Suprapubic skin (tissue), 4 donors: ENCODE measurements around the gene SLC44A1. TPM values are rescaled to one million over a fixed set of nuclear protein-coding genes. Genes with fewer than 3 reads are reported as not detected.
A peak's percentile ranks its signal among the peaks of the same experiment; 100 is the strongest.

Experiments
- DNase-seq, 2 donors: peaks; one replicate each; pipeline ENCODE4 v3.0.0-alpha.2; 2019; ENCODE audit warnings: low spot score in 2 of 2
- H3K27ac ChIP-seq: fragments of 200-600 bp; sonication (generic); one replicate; pipeline ENCODE4 v1.5.1; 2019
- H3K27me3 ChIP-seq: fragments of 200-600 bp; sonication (generic); one replicate; pipeline ENCODE4 v1.5.1; 2019
- H3K36me3 ChIP-seq: fragments of 200-600 bp; sonication (generic); one replicate; pipeline ENCODE4 v1.5.1; 2019
- H3K4me1 ChIP-seq: fragments of 200-600 bp; sonication (generic); one replicate; pipeline ENCODE4 v1.5.1; 2019
- H3K4me3 ChIP-seq: fragments of 200-600 bp; sonication (generic); one replicate; pipeline ENCODE4 v1.5.1; 2019; ENCODE audit warnings: mild to moderate bottlenecking
- H3K9me3 ChIP-seq: fragments of 200-600 bp; sonication (generic); one replicate; pipeline ENCODE4 v1.5.1; 2019
- EP300 ChIP-seq: sonication (generic); formaldehyde crosslinking; IDR thresholded peaks from one replicate; pipeline ENCODE4 v1.6.1; 2017; ENCODE audit warnings: antibody characterized with exemption
- POLR2A ChIP-seq, 2 donors: fragments of 450-650 bp; IDR thresholded peaks; one replicate each; pipeline ENCODE4 v1.6.1; 2017; ENCODE audit warnings: antibody characterized with exemption in 2 of 2, mild to moderate bottlenecking in 2 of 2, moderate library complexity in 2 of 2
- POLR2AphosphoS5 ChIP-seq, 3 donors: sonication (generic); formaldehyde crosslinking; IDR thresholded peaks; one replicate each; pipeline ENCODE4 v1.6.1; 2017; ENCODE audit warnings: antibody characterized with exemption in 3 of 3
- WGBS: methylation state at CpG from one replicate; pipeline ENCODE4 v1.1.5; 2018; 5-methylcytosine and 5-hydroxymethylcytosine counted together
- total RNA-seq, 4 donors: library from RNA; depleted of rRNA; stranded (reverse); fragments of >200 nt; gene quantifications; one replicate each; pipeline ENCODE4 v1.1.0, GENCODE V29; 2016
- TF ChIP-seq, protein P1 (sequence below), 2 donors: fragments of 200-600 bp in 1 of 2; fragments of 450-650 bp in 1 of 2; sonication (generic) in 1 of 2; IDR thresholded peaks; one replicate each; pipeline ENCODE4 v1.5.1; 2016 to 2019; ENCODE audit warnings: antibody characterized with exemption in 2 of 2, mild to moderate bottlenecking in 1 of 2, moderate library complexity in 1 of 2

Gene SLC44A1
- total RNA-seq, 4 donors from 2014 or later: 36.2 to 79.0 (median 57.2) TPM

DNA sequence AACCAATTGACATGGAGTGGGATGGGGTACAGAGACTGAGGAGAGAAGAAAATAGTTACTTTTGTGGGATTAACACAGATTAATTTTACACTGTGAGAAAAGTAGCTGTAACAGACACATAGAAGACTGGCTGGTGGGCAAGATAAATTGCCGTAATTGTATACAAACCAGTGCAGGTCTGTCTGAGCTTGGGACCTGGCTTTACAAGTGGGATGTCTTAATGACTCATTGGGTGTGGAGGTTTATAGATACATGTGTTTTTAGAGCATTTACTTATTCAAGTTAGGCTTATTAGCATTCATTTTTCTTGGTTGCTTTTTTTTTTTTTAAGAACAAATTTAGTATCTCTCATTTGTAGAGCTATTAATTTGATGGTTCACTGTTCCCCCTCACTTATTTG, 37.5 kb downstream of the SLC44A1 start:
- no peaks in the 10 kb centered on the region for H3K27me3 ChIP-seq
- H3K27ac ChIP-seq: peak overlapping the region; percentile 9
- H3K9me3 ChIP-seq: no peaks in the 10 kb centered on the region
- no peak for DNase-seq
- H3K4me1 ChIP-seq: peaks cover 38% of the 10 kb centered on the region
- H3K4me3 ChIP-seq: no peak overlapping the region
- H3K36me3 ChIP-seq: no peaks in the 10 kb centered on the region
- TF ChIP-seq POLR2A (IDR thresholded peaks at IDR 0.05) (no peak), POLR2AphosphoS5 (IDR thresholded peaks at IDR 0.05) (no peak), EP300 (no peak)
- TF ChIP-seq, protein P1, sequence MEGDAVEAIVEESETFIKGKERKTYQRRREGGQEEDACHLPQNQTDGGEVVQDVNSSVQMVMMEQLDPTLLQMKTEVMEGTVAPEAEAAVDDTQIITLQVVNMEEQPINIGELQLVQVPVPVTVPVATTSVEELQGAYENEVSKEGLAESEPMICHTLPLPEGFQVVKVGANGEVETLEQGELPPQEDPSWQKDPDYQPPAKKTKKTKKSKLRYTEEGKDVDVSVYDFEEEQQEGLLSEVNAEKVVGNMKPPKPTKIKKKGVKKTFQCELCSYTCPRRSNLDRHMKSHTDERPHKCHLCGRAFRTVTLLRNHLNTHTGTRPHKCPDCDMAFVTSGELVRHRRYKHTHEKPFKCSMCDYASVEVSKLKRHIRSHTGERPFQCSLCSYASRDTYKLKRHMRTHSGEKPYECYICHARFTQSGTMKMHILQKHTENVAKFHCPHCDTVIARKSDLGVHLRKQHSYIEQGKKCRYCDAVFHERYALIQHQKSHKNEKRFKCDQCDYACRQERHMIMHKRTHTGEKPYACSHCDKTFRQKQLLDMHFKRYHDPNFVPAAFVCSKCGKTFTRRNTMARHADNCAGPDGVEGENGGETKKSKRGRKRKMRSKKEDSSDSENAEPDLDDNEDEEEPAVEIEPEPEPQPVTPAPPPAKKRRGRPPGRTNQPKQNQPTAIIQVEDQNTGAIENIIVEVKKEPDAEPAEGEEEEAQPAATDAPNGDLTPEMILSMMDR (IDR thresholded peaks at IDR 0.05): no peak
- WGBS: 48% methylated on average over 1 of the region's 1 CpG

DNA sequence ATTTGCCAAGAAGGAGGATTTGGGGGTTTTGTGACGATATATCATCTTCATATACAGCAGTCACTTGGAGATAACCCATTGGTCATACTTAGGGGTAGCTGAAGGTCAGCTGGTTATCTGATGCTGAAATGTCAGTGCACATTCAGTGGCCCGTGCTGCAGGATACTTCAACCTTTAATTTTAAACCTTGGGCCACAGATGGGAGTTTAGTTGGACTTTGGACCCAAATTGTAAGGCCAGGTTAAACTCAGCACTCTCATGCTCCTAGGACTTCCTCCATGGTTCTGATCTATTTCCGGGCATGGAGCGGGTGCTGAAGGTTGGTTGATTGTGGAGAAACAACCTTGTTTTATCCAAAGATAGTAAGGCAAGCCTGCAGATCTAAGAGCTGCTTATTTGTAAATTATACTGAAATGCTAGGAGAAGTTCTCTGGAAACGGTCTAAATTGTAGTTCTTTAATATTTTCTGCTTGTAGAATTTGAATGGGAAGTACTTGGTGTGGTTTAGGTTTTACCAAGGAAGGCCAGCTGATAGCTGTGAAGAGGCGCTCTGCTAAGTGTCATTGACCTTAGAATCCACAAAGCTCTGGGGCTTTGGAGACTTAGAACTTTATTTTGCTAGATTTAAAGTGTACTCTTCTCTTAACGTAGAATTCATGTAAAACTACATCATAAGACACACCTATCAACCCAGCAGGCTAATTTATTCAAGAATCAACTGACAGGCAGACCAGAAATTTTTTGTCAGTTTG, 38.6 kb downstream of the SLC44A1 start:
- Histone ChIP-seq H3K9me3 (no peaks in the 10 kb centered on the region), H3K4me3 (no peak overlapping the region)
- WGBS: 84% methylated on average over 7 of the region's 7 CpGs

DNA sequence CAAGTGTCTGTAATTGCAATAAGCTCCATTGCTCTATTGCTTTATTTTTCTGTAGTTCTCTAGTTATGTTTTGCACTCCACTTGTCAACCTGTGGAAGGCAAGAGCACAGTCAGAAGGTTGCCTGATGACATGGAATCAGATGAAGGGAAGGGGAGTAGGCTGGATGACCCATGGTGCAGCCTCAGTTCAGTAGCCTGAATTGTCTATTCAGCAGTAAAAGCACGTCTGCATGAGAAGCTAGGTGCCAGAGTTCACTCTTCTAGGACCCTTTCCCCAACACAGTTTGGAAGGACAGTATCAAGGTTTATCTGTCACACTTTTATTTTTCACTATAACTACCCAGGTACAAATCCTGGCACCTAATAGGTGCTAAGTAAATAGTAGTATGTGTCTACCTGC, 39.3 kb downstream of the SLC44A1 start:
- Histone ChIP-seq H3K9me3 (no peaks in the 10 kb centered on the region), H3K36me3 (no peaks in the 10 kb centered on the region), H3K4me3 (no peak overlapping the region), H3K4me1 (peaks cover 30% of the 10 kb centered on the region), H3K27ac (no peak overlapping the region), H3K27me3 (no peaks in the 10 kb centered on the region)
- DNase-seq: no peak
- WGBS: 72% methylated on average over 1 of the region's 1 CpG
- TF ChIP-seq EP300 (no peak), POLR2A (IDR thresholded peaks at IDR 0.05) (no peak), POLR2AphosphoS5 (IDR thresholded peaks at IDR 0.05) (no peak)
- TF ChIP-seq, protein P1 (IDR thresholded peaks at IDR 0.05): no peak

More for the DNA sequence above, 38.6 kb downstream of the SLC44A1 start:
- H3K36me3 ChIP-seq: no peaks in the 10 kb centered on the region
- H3K4me1 ChIP-seq: peaks cover 35% of the 10 kb centered on the region
- no peak overlapping the region for H3K27ac ChIP-seq
- no peak for DNase-seq
- TF ChIP-seq, protein P1 (IDR thresholded peaks at IDR 0.05): no peak
- TF ChIP-seq EP300 (no peak), POLR2AphosphoS5 (IDR thresholded peaks at IDR 0.05) (no peak), POLR2A (IDR thresholded peaks at IDR 0.05) (no peak)
- no peaks in the 10 kb centered on the region for H3K27me3 ChIP-seq

DNA sequence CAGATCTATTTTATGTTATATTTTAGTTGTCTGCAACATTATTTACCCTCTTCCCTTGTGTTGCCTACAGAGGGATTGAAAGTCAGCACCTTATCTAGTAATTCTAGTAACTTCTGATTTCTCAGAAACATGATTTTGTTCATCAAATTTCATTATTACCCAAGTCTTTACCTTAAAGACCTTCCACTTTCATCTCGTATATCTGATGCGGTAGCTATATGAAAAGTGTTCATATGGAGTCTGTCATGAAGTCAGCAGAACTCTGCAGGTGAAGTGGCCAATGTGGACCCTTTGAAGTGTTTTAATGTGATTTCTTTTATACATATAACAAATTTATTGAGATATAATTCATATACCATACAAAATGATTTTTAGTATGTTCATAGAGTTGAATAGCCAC, 40.0 kb downstream of the SLC44A1 start:
- Histone ChIP-seq H3K27ac (no peak overlapping the region), H3K36me3 (no peaks in the 10 kb centered on the region), H3K27me3 (no peaks in the 10 kb centered on the region), H3K4me1 (peaks cover 30% of the 10 kb centered on the region), H3K9me3 (no peaks in the 10 kb centered on the region), H3K4me3 (no peak overlapping the region)
- TF ChIP-seq POLR2AphosphoS5 (IDR thresholded peaks at IDR 0.05) (no peak), EP300 (no peak)
- 98% methylated on average over 2 of the region's 2 CpGs for WGBS
- DNase-seq: no peak

DNA sequence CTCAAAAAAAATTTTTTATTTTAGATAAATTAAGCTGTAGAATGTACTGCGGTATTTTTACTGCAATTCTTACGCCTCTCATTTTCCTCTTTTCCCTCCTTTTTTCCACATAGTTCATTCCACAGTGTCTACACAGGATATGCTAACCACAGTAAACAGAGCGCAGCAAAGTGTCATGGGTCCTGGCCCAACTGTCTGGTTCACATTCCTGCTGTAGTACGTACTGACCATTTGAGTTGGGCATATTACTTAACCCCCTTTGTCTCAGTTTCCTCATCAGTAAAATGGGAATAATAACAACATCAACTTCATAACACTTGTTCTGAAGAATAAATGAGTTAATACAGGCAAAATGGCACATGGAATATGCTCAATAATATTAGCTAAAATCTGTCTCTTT, 41.6 kb downstream of the SLC44A1 start:
- WGBS: 92% methylated on average over 4 of the region's 4 CpGs
- Histone ChIP-seq H3K4me1 (peaks cover 39% of the 10 kb centered on the region), H3K36me3 (no peaks in the 10 kb centered on the region), H3K9me3 (no peaks in the 10 kb centered on the region), H3K27me3 (no peaks in the 10 kb centered on the region), H3K27ac (no peak overlapping the region), H3K4me3 (no peak overlapping the region)
- no peak for DNase-seq
- TF ChIP-seq POLR2A (IDR thresholded peaks at IDR 0.05): no peak
- TF ChIP-seq EP300: no peak
- no peak for TF ChIP-seq POLR2AphosphoS5 (IDR thresholded peaks at IDR 0.05)
- TF ChIP-seq, protein P1 (IDR thresholded peaks at IDR 0.05): no peak
